ENCODE data around the gene CLBA1. TPM values are rescaled to one million over a fixed set of nuclear protein-coding genes. Genes with fewer than 3 reads are reported as not detected.

The CLBA1 gene
- total and polyA plus RNA-seq, 2 experiments from 2014 or later = 1.6 to 1.8 TPM

DNA sequence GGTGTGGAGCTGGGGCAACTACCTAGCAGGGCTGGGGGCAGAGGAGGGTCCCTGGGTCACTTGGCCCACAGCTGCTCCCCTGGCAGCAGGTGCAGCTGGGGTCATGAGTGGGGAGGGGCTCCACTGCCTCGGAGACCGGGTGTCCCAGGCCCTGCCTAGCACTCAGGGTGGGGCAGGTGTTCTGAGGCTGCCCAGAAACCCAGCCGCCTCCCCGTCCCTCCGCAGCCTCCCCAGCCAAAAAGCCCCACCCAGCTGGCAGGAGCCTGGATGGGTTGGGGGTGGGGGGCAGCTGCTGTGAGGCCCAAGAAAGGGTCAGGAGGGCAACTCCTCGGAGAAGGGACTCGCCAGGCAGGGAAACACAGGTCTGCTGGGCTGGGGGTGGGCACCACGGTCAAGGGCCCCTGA is 18.6 kb upstream of the CLBA1 start:
- no peaks in the 10 kb centered on the region for H3K36me3 Mint-ChIP-seq (ENCODE audit: low read depth)
- H3K9me3 Mint-ChIP-seq = no peaks in the 10 kb centered on the region
- no peaks in the 10 kb centered on the region for H3K27me3 ChIP-seq (ENCODE audit: insufficient read depth)
- peak overlapping the region; percentile 68; the same call in 2 of the 3 replicates for H3K4me3 Mint-ChIP-seq
- H3K27me3 Mint-ChIP-seq (ENCODE audit: insufficient read depth, low read depth, poor library complexity) = peaks cover 15% of the 10 kb centered on the region
- no peaks in the 10 kb centered on the region for H3K79me2 ChIP-seq (replicated peaks; ENCODE audit: insufficient read depth)
- no peaks in the 10 kb centered on the region for H4K20me1 ChIP-seq (replicated peaks; ENCODE audit: insufficient read depth)
- no peaks in the 10 kb centered on the region for H3K36me3 ChIP-seq (ENCODE audit: insufficient read depth)
- DNase-seq (ENCODE audit: low spot score) (no peak), ATAC-seq (no peak)
- peak overlapping the region; percentile 97 for H2AFZ ChIP-seq
- TF ChIP-seq EZH2 (IDR thresholded peaks at IDR 0.05; ENCODE audit: low read depth, unreplicated experiment) (no peak), NANOG (IDR thresholded peaks at IDR 0.05; ENCODE audit: borderline replicate concordance) (no peak)
- H3K4me2 ChIP-seq = peak overlapping the region; percentile 89; the same call in 1 of the 2 replicates
- H3F3A ChIP-seq (replicated peaks; ENCODE audit: low read depth) = no peaks in the 10 kb centered on the region
- H3K4me3 ChIP-seq = peak overlapping the region; percentile 61
- H3K27ac ChIP-seq (ENCODE audit: low read depth) = no peak overlapping the region
- H3K4me1 Mint-ChIP-seq = peaks cover 10% of the 10 kb centered on the region; the same call in 2 of the 3 replicates
- peaks cover 13% of the 10 kb centered on the region; the same call in 1 of the 2 replicates for H3K4me1 ChIP-seq (ENCODE audit: insufficient read depth)
- H3K27ac Mint-ChIP-seq = no peak overlapping the region
- no peaks in the 10 kb centered on the region for H3K9me2 ChIP-seq (ENCODE audit: insufficient read depth)

DNA sequence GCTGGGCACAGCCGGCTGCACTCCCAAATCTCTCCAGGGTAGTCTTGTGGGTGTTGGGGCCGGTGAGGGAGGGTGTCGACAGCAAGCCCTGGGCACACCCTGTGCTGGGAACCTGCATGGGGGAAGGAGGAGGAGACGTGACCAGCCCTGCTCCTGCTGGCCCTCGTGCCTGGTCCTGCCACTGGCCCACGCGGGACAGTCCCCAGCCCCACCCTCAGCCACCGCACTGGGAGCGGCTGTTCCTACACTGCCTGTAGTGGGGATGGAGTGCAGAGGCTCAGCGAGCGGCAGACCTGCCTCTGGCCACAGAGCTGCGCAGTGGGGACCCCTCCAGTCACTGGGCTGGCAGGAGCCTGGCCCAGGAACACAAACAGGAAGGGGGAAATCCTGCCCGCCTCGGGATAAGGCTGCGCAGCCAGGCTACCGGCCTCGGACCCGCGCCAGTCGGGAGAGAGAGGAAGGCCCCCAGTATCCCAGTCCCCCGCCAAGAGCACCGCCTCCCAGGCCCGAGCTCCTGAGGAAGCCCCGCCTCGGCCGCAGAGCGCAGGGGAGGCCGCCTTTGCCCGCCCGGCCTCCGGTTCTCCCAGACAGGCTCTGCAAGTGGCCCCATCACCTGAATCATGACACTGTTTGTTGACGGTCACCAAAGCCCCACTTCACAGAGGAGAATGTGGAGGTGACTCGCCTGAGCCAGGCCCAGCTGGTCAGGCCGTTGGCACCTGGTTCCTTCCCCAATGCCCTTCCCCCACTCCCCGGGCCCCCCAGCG is 18.0 kb upstream of the CLBA1 start:
- Histone ChIP-seq H3K9me2 (ENCODE audit: insufficient read depth) (no peaks in the 10 kb centered on the region), H3K27ac (ENCODE audit: low read depth) (no peak overlapping the region), H3F3A (replicated peaks; ENCODE audit: low read depth) (no peaks in the 10 kb centered on the region), H3K27me3 (ENCODE audit: insufficient read depth) (no peaks in the 10 kb centered on the region), H4K20me1 (replicated peaks; ENCODE audit: insufficient read depth) (no peaks in the 10 kb centered on the region), H3K4me1 (ENCODE audit: insufficient read depth) (peaks cover 13% of the 10 kb centered on the region; the same call in 1 of the 2 replicates), H3K4me3 (peak overlapping the region; percentile 61), H3K4me2 (peak overlapping the region; percentile 89), H2AFZ (peak overlapping the region; percentile 97), H3K79me2 (replicated peaks; ENCODE audit: insufficient read depth) (no peaks in the 10 kb centered on the region), H3K36me3 (ENCODE audit: insufficient read depth) (no peaks in the 10 kb centered on the region)
- no peaks in the 10 kb centered on the region for H3K9me3 Mint-ChIP-seq
- peak overlapping the region; percentile 68 for H3K4me3 Mint-ChIP-seq
- DNase-seq (ENCODE audit: low spot score) (peak; percentile 65), ATAC-seq (peak; percentile 80)
- no peaks in the 10 kb centered on the region for H3K36me3 Mint-ChIP-seq (ENCODE audit: low read depth)
- peaks cover 15% of the 10 kb centered on the region for H3K27me3 Mint-ChIP-seq (ENCODE audit: insufficient read depth, low read depth, poor library complexity)
- peaks cover 10% of the 10 kb centered on the region; the same call in 2 of the 3 replicates for H3K4me1 Mint-ChIP-seq
- no peak overlapping the region for H3K27ac Mint-ChIP-seq
- TF ChIP-seq, protein P1, sequence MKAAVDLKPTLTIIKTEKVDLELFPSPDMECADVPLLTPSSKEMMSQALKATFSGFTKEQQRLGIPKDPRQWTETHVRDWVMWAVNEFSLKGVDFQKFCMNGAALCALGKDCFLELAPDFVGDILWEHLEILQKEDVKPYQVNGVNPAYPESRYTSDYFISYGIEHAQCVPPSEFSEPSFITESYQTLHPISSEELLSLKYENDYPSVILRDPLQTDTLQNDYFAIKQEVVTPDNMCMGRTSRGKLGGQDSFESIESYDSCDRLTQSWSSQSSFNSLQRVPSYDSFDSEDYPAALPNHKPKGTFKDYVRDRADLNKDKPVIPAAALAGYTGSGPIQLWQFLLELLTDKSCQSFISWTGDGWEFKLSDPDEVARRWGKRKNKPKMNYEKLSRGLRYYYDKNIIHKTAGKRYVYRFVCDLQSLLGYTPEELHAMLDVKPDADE (IDR thresholded peaks at IDR 0.05) = no peak
- TF ChIP-seq, protein P2, sequence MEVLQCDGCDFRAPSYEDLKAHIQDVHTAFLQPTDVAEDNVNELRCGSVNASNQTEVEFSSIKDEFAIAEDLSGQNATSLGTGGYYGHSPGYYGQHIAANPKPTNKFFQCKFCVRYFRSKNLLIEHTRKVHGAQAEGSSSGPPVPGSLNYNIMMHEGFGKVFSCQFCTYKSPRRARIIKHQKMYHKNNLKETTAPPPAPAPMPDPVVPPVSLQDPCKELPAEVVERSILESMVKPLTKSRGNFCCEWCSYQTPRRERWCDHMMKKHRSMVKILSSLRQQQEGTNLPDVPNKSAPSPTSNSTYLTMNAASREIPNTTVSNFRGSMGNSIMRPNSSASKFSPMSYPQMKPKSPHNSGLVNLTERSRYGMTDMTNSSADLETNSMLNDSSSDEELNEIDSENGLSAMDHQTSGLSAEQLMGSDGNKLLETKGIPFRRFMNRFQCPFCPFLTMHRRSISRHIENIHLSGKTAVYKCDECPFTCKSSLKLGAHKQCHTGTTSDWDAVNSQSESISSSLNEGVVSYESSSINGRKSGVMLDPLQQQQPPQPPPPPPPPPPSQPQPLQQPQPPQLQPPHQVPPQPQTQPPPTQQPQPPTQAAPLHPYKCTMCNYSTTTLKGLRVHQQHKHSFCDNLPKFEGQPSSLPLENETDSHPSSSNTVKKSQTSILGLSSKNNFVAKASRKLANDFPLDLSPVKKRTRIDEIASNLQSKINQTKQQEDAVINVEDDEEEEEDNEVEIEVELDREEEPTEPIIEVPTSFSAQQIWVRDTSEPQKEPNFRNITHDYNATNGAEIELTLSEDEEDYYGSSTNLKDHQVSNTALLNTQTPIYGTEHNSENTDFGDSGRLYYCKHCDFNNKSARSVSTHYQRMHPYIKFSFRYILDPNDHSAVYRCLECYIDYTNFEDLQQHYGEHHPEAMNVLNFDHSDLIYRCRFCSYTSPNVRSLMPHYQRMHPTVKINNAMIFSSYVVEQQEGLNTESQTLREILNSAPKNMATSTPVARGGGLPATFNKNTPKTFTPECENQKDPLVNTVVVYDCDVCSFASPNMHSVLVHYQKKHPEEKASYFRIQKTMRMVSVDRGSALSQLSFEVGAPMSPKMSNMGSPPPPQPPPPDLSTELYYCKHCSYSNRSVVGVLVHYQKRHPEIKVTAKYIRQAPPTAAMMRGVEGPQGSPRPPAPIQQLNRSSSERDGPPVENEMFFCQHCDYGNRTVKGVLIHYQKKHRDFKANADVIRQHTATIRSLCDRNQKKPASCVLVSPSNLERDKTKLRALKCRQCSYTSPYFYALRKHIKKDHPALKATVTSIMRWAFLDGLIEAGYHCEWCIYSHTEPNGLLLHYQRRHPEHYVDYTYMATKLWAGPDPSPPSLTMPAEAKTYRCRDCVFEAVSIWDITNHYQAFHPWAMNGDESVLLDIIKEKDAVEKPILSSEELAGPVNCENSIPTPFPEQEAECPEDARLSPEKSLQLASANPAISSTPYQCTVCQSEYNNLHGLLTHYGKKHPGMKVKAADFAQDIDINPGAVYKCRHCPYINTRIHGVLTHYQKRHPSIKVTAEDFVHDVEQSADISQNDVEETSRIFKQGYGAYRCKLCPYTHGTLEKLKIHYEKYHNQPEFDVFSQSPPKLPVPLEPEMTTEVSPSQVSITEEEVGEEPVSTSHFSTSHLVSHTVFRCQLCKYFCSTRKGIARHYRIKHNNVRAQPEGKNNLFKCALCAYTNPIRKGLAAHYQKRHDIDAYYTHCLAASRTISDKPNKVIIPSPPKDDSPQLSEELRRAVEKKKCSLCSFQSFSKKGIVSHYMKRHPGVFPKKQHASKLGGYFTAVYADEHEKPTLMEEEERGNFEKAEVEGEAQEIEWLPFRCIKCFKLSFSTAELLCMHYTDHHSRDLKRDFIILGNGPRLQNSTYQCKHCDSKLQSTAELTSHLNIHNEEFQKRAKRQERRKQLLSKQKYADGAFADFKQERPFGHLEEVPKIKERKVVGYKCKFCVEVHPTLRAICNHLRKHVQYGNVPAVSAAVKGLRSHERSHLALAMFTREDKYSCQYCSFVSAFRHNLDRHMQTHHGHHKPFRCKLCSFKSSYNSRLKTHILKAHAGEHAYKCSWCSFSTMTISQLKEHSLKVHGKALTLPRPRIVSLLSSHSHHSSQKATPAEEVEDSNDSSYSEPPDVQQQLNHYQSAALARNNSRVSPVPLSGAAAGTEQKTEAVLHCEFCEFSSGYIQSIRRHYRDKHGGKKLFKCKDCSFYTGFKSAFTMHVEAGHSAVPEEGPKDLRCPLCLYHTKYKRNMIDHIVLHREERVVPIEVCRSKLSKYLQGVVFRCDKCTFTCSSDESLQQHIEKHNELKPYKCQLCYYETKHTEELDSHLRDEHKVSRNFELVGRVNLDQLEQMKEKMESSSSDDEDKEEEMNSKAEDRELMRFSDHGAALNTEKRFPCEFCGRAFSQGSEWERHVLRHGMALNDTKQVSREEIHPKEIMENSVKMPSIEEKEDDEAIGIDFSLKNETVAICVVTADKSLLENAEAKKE (CRISPR knock-in tag; IDR thresholded peaks at IDR 0.05) = no peak
- TF ChIP-seq, protein P3, sequence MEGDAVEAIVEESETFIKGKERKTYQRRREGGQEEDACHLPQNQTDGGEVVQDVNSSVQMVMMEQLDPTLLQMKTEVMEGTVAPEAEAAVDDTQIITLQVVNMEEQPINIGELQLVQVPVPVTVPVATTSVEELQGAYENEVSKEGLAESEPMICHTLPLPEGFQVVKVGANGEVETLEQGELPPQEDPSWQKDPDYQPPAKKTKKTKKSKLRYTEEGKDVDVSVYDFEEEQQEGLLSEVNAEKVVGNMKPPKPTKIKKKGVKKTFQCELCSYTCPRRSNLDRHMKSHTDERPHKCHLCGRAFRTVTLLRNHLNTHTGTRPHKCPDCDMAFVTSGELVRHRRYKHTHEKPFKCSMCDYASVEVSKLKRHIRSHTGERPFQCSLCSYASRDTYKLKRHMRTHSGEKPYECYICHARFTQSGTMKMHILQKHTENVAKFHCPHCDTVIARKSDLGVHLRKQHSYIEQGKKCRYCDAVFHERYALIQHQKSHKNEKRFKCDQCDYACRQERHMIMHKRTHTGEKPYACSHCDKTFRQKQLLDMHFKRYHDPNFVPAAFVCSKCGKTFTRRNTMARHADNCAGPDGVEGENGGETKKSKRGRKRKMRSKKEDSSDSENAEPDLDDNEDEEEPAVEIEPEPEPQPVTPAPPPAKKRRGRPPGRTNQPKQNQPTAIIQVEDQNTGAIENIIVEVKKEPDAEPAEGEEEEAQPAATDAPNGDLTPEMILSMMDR (conservative IDR thresholded peaks at IDR 0.05; ENCODE audit: low read depth in 2 of 2) = no peak
- no peak for TF ChIP-seq CREB1 (CRISPR knock-in tag; IDR thresholded peaks at IDR 0.05; ENCODE audit: low read depth)
- TF ChIP-seq POLR2AphosphoS5 (IDR thresholded peaks at IDR 0.05; ENCODE audit: low read depth) = no peak
- no peak for TF ChIP-seq EZH2 (IDR thresholded peaks at IDR 0.05; ENCODE audit: low read depth, unreplicated experiment)

All from GM23338 (cell line).